ENCODE measurements around the gene SLC35A3.

- no peak for TF ChIP-seq EZH2 (IDR thresholded peaks at IDR 0.05)
- no peak for TF ChIP-seq CTCF (IDR thresholded peaks at IDR 0.05)
Observed at GRCh38 chr1:99942723-99943122, 27.1 kb upstream of the SLC35A3 start.

Measured in neural progenitor cell (in vitro differentiated cells).